Lung (tissue), 12 donors: ENCODE results near the gene MAP7. TPM values are rescaled to one million over a fixed set of nuclear protein-coding genes. Genes with fewer than 3 reads are reported as not detected.

ENCODE experiments used
- ATAC-seq: fragments of 200-7000 bp; cut with Tn5 transposase; one replicate; pipeline ENCODE4 v1.9.1; 2020; ENCODE audit warnings: moderate number of reproducible peaks; ENCODE audit not compliant: insufficient read depth, low FRiP score
- DNase-seq, 3 donors: peaks; one replicate each; pipeline ENCODE4 v3.0.0-alpha.2; 2013 to 2017
- H3K27ac ChIP-seq, 2 donors: one replicate each; pipeline ENCODE4 v1.5.1; 2013; ENCODE audit warnings: mild to moderate bottlenecking in 2 of 2, moderate library complexity in 2 of 2, control low read depth in 1 of 2, inconsistent platforms in 1 of 2, low read depth in 1 of 2, low read length in 1 of 2
- H3K27me3 ChIP-seq, 3 donors: one replicate each; pipeline ENCODE4 v1.5.1; 2013; ENCODE audit warnings: low read length in 2 of 3; ENCODE audit not compliant: control insufficient read depth in 3 of 3, insufficient read depth in 3 of 3
- H3K36me3 ChIP-seq, 4 donors: one replicate each; pipeline ENCODE4 v1.5.1; 2013; ENCODE audit warnings: low read length in 4 of 4, mild to moderate bottlenecking in 1 of 4, moderate library complexity in 1 of 4; ENCODE audit not compliant: control insufficient read depth in 4 of 4, insufficient read depth in 4 of 4
- H3K4me1 ChIP-seq, 5 donors: one replicate each; pipeline ENCODE4 v1.5.1; 2013; ENCODE audit warnings: low read length in 5 of 5, mild to moderate bottlenecking in 2 of 5, moderate library complexity in 1 of 5; ENCODE audit not compliant: control insufficient read depth in 5 of 5, insufficient read depth in 5 of 5
- H3K4me3 ChIP-seq: one replicate; pipeline ENCODE4 v1.5.1; 2013; ENCODE audit warnings: mild to moderate bottlenecking, control low read depth, moderate library complexity
- H3K9ac ChIP-seq, 2 donors: one replicate each; pipeline ENCODE4 v1.5.1; 2013; ENCODE audit warnings: low read length in 2 of 2, control low read depth in 1 of 2; ENCODE audit not compliant: insufficient read depth in 1 of 2
- H3K9me3 ChIP-seq, 4 donors: one replicate each; pipeline ENCODE4 v1.5.1; 2013; ENCODE audit warnings: low read length in 3 of 4, mild to moderate bottlenecking in 1 of 4, moderate library complexity in 1 of 4; ENCODE audit not compliant: control insufficient read depth in 4 of 4, insufficient read depth in 3 of 4
- WGBS, 2 donors: extraction: QIAGEN DNeasy Blood & Tissue Kit; methylation state at CpG; one replicate each; pipeline ENCODE4 v1.1.7; 2013; 5-methylcytosine and 5-hydroxymethylcytosine counted together
- polyA plus RNA-seq, 2 donors: library from polyadenylated mRNA; stranded (reverse); fragments of 200-250 nt; gene quantifications; one replicate each; pipeline ENCODE4 v1.2.1, GENCODE V29; 2013
- total RNA-seq, 2 donors: library from RNA; depleted of rRNA in 1 of 2; stranded (reverse); fragments of >200 nt in 1 of 2; gene quantifications; one replicate each; pipeline ENCODE4 v1.2.1, GENCODE V29; 2014 to 2021
- TF ChIP-seq, protein P1 (sequence below): IDR thresholded peaks from 2 replicates; pipeline ENCODE4 v1.5.1; 2012; ENCODE audit warnings: mild to moderate bottlenecking; ENCODE audit errors: control extremely low read depth, extremely low read depth
- donor health status: control.
- donor health status: control.
- donor health status: Bipolar disorder and iron deficiency.
- donor health status: healthy.
- donor health status: DM: yes; HTN: yes; CAD: no.

The MAP7 gene
- total and polyA plus RNA-seq, 4 donors = 8.4 to 23.4 (median 12.3) TPM

DNA sequence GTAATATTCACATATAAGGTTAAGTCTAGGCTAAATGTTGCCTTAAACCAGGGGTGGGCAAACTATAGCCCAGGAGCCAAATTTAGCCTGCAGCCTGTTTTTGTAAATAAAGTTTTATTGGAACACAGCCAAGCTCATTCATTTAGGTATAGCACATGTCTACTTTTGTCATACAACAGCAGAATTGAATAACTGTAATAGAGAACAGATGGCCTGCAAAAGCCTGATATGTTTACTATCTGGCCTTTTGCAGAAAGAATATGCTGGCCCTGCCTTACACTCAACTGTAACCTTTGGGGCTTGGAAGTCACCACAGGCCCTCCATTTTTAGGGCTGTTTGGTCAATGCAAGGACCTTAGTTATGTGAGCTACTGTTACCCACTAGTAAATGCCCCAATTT, 242.9 kb downstream of the MAP7 start:
- TF ChIP-seq, protein P1, sequence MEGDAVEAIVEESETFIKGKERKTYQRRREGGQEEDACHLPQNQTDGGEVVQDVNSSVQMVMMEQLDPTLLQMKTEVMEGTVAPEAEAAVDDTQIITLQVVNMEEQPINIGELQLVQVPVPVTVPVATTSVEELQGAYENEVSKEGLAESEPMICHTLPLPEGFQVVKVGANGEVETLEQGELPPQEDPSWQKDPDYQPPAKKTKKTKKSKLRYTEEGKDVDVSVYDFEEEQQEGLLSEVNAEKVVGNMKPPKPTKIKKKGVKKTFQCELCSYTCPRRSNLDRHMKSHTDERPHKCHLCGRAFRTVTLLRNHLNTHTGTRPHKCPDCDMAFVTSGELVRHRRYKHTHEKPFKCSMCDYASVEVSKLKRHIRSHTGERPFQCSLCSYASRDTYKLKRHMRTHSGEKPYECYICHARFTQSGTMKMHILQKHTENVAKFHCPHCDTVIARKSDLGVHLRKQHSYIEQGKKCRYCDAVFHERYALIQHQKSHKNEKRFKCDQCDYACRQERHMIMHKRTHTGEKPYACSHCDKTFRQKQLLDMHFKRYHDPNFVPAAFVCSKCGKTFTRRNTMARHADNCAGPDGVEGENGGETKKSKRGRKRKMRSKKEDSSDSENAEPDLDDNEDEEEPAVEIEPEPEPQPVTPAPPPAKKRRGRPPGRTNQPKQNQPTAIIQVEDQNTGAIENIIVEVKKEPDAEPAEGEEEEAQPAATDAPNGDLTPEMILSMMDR = no peak
- no peak for DNase-seq

DNA sequence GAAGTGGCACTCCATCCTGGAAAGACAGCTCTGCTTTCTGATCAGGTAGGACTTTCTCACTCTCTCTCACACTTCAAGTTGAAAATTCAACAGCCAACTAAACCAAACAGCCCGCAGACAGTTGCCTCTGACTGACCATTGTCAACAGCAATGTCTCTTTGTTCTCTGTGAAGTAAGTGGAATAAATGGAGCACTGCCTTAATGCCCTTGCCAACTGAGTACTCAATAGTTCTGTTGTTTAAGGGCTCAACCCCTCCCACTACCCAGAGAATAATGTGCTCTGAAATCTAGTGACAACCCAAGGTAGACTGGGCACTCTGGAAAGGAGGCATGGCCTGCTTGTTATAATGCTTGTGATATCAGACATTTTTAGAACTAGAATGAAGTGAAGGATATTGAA, 243.8 kb downstream of the MAP7 start:
- Histone ChIP-seq H3K36me3 (no peaks in the 10 kb centered on the region), H3K9me3 (no peaks in the 10 kb centered on the region), H3K9ac (no peak overlapping the region), H3K27me3 (no peaks in the 10 kb centered on the region), H3K4me3 (no peak overlapping the region), H3K4me1 (no peaks in the 10 kb centered on the region), H3K27ac (no peak overlapping the region)
- DNase-seq (no peak), ATAC-seq (no peak)
- TF ChIP-seq, protein P1 = no peak
- 76 to 95% methylated on average over 1 of the region's 1 CpG for WGBS, 2 donors

More for the DNA sequence above, 242.9 kb downstream of the MAP7 start:
- no peaks in the 10 kb centered on the region for H3K4me1 ChIP-seq
- H3K9me3 ChIP-seq = no peaks in the 10 kb centered on the region
- no peak for ATAC-seq
- no peaks in the 10 kb centered on the region for H3K36me3 ChIP-seq
- H3K4me3 ChIP-seq = no peak overlapping the region
- no peak overlapping the region for H3K9ac ChIP-seq
- H3K27me3 ChIP-seq = no peaks in the 10 kb centered on the region
- H3K27ac ChIP-seq = no peak overlapping the region

DNA sequence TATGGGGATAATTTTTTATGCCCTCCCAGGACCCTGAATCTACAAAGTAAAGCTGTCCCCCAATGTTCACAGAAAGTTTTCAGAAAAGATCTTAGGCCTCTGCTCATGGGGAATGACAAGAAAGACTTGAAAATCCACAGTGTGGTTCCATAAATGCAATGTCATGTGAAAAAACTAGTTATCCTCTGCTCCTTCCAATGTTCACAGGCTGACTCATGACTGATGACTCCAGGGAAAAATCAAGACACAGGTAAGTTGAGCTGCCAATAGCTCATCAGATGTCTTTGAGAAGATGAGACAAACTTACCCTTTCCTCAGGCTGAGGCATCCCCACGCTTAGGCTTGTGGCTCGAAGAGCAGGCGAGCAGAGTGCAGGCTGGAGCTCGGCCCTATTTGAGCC, 245.8 kb downstream of the MAP7 start:
- Histone ChIP-seq H3K9ac (no peak overlapping the region), H3K4me1 (no peaks in the 10 kb centered on the region), H3K9me3 (no peaks in the 10 kb centered on the region), H3K27me3 (no peaks in the 10 kb centered on the region), H3K4me3 (no peak overlapping the region), H3K27ac (no peak overlapping the region), H3K36me3 (no peaks in the 10 kb centered on the region)
- DNase-seq = no peak
- TF ChIP-seq, protein P1 = no peak
- ATAC-seq = no peak
- WGBS, 2 donors = 95% methylated on average over 4 of the region's 4 CpGs

DNA sequence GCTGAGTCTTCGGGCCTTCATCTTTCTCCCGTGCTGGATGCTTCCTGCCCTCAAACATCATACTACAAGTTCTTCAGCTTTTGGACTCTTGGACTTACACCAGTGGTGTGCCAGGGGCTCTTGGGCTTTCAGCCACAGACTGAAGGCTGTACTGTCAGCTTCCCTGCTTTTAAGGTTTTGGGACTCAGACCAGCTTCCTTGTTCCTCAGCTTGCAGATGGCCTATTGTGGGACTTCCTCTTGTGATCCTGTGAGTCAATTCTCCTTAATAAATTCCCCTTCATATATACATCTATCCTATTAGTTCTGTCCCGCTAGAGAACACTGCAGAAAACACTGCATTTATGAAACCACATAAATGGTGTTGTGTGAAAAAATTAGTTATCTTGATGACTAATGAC, 246.7 kb downstream of the MAP7 start:
- 89 to 90% methylated on average over 3 of the region's 3 CpGs for WGBS, 2 donors
- TF ChIP-seq, protein P1 = no peak
- Histone ChIP-seq H3K4me3 (no peak overlapping the region), H3K4me1 (no peaks in the 10 kb centered on the region), H3K27me3 (no peaks in the 10 kb centered on the region), H3K9me3 (no peaks in the 10 kb centered on the region), H3K27ac (no peak overlapping the region), H3K36me3 (no peaks in the 10 kb centered on the region), H3K9ac (no peak overlapping the region)
- DNase-seq (no peak), ATAC-seq (no peak)
